Nucleus accumbens (tissue), 56 donors: ENCODE measurements around the gene MKRN2OS.

ENCODE experiments used
- DNase-seq, 56 donors: peaks; one replicate each; lab custom pipeline; 2025; lab: John Stamatoyannopoulos, UW

The MKRN2OS gene

DNA sequence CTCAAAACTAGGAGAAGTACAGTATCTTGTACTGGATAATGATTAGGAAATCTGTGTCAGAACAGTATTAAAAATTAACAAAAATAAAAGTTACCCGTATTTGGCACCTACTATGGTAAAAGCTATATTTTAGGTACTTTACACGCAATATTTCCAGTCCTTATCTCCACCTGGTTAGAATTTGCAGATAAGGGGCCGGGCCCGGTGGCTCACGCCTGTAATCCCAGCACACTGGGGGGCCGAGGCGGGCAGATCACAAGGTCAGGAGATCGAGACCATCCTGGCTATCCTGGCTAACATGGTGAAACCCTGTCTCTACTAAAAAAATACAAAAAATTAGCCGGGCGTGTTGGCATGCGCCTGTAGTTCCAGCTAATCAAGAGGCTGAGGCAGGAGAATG, 28.4 kb downstream of the MKRN2OS start:
- DNase-seq, result no peak

DNA sequence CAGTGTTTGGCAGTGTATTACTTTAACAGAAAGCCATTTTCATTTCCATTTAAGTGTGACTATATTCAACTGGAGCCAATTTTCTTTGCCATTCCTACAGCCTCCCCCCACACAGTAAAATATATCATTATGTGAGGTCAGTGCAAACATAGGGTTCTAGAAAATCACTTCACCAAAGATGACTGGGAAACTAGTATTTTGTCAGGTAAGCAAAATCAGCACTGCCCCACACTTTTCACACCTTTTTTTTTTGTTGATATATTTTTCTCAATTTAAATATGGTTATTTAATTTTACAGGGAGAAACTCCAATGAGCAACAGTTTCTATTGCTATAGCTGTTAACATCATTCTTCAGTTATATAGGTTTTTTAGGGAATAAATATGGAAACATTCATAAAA, 29.7 kb downstream of the MKRN2OS start:
- no peak for DNase-seq

DNA sequence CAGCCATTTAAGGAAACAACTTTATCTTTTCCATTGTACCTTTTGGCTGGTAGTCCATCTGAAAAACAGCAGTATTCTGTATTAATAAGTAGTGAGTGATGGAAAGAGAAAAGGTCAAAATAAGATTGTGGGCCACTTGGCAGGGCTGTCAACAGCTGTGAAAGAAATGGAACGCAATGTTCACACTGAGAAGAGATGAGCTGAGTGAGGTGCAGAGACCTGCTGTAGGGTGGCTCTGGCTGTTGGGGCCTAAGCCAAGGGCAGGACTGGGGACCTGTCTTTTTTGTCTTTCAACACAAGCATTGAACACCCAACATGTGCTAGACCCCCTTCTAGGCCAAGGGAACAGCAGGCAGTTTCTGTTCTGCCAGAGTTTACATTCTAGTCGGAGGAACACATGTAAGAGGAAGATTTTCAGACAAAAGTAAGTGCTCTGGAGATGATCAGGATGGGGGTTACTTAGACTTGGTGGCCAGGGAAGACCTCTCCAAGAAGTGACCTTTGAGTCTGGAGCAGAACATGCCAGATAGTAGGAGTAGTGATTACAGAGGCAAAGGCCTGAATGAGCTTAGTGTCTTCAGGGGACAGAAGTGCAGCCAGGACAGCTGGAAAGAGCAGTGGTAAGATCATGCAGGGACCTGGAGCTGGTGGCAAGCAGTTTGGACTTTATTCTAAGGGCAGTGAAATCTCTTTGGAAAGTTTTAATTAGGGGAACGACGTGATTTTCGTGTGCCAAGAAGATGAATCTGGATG, 31.4 kb downstream of the MKRN2OS start:
- DNase-seq, result no peak

DNA sequence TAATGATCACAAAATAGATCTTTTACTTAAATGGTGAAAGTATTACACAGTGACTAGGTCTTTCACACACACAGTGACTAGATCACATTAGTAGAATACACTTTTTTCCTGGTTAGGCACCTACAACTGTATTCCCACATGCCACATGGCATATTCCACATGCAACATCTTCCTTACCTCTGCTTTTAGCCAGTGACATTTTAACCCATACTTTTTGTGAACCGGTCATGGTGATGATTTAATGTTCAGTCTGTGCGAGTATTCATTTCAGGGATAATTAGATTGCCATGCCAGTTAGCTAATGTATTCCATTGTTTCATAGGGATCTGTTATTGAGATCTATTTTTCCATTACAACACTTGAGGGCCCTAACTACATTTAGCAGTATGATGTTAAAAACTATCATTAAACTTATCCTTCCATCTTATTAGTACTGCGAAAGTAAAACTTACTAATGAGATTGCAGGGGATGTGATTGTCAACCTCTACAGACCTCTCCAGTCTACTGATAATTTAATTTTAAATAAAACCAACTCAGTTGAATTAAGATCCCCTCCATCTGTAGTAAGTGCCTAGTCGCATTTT, 32.7 kb downstream of the MKRN2OS start:
- DNase-seq, result no peak

DNA sequence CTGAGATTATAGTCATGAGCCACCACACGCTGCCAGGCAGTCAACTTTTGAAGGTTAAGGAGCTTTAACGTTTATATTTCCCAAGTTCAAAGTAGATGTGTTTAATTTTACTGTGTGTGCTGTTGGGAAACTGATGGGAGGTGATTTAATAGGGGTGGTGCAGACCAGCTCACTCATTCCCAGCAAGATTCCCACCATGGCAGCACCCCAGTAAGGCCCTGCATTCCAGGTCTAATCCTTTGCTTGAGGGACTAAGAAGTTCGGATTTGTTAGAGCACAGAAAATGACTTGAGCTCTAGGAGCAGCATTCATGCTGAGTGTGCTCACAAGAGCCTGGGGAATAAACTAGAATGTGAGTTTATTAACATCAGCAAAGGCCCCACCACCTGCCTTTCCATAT, 35.8 kb downstream of the MKRN2OS start:
- DNase-seq, result no peak

DNA sequence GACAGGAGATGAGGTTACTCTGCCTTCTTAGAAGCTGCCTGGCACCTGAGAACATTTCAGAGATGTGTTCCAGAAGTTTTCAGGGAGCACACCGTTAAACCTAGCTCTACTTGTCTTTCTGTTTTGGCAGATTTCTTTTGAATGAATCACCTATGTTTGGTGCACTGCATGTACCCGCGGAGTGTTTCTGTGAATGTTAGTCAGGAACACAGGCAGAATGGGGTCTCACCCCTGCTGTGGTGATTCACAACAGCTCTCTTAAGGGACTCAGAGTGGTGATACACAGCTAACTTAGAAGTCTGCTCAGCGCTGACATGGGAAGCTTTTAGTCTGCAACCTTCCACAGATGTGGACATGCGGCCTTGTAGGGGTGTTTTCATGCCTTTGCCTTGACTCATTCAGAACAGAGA, 37.0 kb downstream of the MKRN2OS start:
- peak in 20 of 56 donors; percentile 2 to 65 (median 38) for DNase-seq

DNA sequence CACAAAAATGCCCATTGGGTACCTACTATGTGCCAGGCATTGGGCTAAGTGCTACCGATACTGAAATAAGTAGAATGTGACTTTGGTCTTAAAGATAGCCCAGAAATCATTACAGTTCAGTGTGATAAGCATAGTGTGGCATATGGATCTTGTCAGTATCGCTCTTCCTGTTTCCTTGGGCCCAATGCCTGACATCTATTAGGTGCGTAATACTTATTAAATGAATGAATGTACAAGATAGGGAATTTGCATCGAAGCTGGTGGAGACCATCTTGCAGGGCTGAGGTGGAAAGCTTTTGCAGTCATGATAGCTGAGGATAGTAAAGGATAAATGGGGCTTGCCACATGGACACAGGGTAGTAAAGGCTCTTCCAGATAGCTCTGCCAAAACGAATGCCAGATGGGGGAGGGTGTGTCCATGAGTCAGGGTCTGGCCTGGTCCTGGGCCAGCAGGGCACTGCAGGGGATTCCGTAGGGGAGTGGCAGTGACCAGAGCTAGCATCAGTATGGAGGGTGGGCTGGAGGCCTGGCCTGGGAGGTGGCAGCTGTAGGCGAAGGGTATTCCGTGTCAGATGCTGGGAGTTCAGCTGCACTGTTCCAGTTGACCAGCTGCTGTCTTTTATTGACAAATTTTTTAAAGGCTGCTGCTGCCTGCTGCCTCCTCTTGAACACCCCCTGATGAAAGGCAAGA, 37.6 kb downstream of the MKRN2OS start:
- no peak for DNase-seq

DNA sequence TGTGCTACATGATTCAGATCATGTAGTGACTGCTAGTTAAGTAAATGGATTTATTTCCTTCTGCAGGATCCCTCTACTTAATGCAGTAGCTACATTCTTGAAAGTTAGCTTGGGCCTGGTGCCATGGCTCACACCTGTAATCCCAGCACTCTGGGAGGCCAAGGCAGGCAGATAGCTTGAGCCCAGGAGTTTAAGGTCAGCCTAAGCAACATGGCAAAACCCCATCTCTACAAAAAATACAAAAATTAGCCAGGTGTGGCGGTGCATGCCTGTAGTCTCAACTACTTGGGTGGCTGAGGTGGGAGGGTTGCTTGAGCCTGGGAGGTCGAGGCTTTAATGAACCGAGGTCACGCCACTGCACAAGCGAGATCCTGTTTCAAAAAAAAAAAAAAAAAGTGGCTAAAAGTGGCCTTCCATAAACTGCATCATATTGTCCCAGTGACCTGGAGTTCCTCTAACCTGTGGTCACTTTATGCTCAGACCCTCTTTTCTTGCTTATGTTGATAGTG, 39.0 kb downstream of the MKRN2OS start:
- DNase-seq, result no peak

DNA sequence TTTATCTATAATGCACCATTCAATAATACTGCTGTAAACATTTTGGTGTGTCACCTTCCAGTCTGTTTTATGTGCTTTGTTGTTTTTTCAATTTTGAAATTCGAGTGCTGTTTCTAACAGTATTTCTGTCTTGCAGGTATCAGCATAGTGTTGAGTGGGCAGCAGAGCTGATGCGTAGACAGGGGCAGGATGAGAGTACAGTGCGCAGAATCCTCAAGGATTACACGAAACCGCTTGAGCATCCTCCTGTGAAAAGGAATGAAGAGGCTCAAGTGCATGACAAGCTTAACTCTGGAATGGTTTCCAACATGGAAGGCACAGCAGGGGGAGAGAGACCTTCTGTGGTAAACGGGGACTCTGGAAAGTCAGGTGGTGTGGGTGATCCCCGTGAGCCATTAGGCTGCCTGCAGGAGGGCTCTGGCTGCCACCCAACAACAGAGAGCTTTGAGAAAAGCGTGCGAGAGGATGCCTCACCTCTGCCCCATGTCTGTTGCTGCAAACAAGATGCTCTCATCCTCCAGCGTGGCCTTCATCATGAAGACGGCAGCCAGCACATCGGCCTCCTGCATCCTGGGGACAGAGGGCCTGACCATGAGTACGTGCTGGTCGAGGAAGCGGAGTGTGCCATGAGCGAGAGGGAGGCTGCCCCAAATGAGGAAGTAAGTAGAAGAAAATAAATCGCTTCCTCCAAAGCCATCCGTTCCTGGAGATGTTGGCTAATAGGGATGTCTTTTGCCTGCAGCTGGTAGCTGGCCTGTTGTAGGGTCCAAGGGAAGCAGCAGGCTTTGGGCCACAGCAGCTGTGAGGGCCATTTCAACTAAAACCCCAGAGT, 42.0 kb downstream of the MKRN2OS start:
- peak in 2 of 56 donors; percentile 4 to 23 for DNase-seq

DNA sequence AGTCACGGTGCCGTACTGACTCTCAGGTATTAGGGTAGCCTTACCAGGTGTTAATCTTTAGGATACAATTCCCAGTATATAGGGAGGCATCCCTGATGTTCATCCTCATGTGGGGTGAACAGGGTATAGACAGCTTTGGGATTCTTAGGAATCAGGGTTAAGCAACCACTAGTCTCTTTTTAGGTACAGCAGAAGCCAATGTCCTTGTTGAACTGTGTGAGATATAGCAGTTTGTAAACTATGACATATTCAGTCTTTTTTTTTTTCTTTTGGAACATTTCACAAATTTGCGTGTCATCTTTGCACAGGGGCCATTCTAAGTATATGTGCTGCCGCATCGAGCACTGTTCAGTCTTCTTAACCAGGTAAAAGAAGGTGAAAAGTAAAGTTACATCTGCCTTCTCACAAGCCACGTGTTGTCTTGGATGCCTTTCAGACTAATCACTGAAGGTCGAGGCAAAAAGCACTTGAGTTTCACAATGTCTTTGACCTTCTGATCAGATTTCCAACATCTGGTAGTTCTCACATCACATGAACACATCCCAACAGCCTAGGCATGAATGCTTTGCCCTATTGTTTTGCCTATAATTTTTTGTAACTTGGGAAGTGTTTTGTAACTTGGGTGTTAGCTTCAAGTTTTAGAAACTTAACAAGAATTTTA, 43.8 kb downstream of the MKRN2OS start:
- no peak for DNase-seq

DNA sequence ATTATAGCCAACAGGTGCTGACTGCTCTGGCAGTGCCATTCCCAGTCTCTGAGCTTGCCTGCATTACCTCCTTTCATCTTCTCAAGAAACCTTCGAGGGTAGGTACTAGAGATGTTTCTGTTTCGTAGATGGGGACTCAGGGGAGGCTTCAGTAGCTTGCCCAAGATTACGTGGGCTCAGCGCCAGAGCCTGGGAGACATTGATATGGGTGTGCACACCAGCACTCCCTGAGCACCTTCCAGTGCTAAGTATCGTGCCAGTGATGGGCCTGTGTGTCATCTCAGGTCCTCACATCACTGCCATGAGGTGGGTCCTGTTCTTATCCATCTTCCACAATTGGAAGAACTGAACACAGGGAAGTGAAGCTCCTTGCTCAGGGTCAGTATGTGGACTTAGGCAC, 45.8 kb downstream of the MKRN2OS start:
- DNase-seq, result no peak

DNA sequence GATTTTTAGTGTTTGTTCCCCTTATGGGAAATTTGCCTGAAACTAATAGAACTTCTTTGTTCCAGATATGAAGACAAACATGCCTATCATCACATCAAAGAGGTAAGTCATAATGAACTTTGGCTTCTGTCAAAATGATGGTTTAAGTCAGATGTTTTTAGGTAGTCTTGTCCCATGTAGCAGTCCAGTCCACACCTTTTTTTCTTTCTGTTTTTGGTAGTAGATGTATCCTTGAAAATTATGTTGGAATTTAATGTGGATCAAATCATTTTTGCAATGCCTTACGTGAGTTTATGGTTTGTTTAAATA, 48.9 kb downstream of the MKRN2OS start:
- DNase-seq, result no peak

DNA sequence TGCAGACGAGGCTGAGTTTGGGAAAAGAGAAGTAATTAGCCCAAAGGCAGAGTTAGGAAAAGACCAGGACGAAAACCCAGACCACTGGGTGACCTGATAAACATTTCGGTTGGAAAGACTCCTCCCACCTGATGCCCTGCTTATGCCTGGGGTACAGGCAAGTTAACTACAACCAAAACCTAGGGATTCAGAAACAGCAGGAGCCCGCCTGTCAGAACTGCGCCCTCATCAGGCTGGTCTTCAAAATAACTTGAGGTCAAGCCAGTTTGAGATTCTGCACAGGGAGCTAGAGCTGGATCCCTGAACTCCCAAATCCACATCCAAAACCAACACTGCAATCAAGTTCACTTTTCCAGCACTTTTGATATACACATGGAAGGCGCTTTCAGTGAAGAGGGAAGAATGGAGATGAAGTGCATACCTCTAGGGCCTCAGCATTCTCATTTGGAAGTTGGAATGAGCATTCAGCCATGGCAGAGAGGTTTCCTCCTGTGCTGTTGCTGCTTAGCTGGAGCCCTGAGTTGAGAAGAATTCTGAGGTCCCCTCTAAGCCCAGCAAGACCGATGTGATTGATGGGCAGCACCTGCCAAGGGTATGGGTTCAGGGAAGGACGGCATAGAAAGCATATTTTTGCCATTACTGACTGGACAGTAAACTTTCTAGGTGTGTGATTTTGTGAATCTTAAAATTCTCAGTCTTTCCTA, 49.4 kb downstream of the MKRN2OS start:
- DNase-seq, result no peak

DNA sequence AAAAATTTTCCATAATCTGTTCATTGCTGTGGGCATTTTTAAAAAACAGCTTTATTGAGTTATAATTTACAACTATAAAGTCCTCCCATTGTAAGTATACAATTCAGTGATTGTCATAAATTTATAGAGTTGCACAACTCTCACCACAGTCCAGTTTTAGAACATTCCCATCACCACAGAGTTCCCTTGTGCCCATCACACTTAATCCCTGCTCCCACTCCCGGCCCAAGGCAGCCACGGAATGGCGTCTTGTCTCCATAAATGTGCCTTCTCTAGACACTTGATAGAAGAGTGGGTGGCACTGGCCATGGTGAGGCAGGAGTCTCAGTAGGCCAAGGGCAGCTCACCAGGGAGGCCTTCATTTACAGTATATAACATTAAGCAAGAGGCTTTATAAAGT, 54.8 kb downstream of the MKRN2OS start:
- no peak for DNase-seq

DNA sequence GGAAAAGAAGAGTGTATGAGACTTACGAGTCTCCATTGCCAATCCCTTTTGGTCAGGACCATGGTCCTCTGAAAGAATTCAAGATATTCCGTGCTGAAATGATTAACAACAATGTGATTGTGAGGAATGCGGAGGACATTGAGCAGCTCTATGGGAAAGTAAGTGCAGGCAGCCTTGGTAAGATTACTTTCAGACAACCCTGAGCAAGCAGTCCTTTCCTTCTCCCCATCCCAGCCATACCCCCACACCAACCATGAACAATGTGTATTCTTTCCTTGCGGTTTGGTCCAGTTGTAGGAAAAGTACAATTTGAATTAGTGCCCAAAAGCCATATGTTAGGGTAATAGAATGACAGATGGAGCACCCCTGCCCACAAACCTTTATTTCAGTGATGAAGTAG, 55.5 kb downstream of the MKRN2OS start:
- DNase-seq, result no peak
